Rectal smooth muscle tissue (tissue), 1 donor: ENCODE measurements around the gene ARMCX6.
"Not testable (repeated sequence)": the region's sequence is repeated elsewhere in the genome, so short reads cannot be mapped to it uniquely, and the experiment has no call there.

Experiments
- H3K27ac ChIP-seq: one replicate; pipeline ENCODE4 v1.7.0; 2013; ENCODE audit warnings: low read depth, low read length, inconsistent platforms
- H3K27me3 ChIP-seq: one replicate; pipeline ENCODE4 v1.7.0; 2013; ENCODE audit warnings: low read length; ENCODE audit not compliant: control insufficient read depth, insufficient read depth
- H3K36me3 ChIP-seq: one replicate; pipeline ENCODE4 v1.7.0; 2013; ENCODE audit warnings: low read length; ENCODE audit not compliant: control insufficient read depth, insufficient read depth
- H3K4me1 ChIP-seq: one replicate; pipeline ENCODE4 v1.7.0; 2013; ENCODE audit warnings: low read length; ENCODE audit not compliant: control insufficient read depth, insufficient read depth
- H3K4me3 ChIP-seq: one replicate; pipeline ENCODE4 v1.7.0; 2013; ENCODE audit warnings: low read length
- H3K9ac ChIP-seq: one replicate; pipeline ENCODE4 v1.7.0; 2013; ENCODE audit warnings: low read length

ARMCX6 gene

GRCh38 chrX:101602077-101602476 is 15.7 kb downstream of the ARMCX6 start:
- Histone ChIP-seq H3K27ac (no peak overlapping the region), H3K36me3 (no peaks in the 10 kb centered on the region), H3K9ac (no peak overlapping the region), H3K4me3 (no peak overlapping the region), H3K27me3 (no peaks in the 10 kb centered on the region), H3K4me1 (no peaks in the 10 kb centered on the region)

GRCh38 chrX:101599592-101599991 is 18.2 kb downstream of the ARMCX6 start:
- not testable (repeated sequence) for H3K4me1 ChIP-seq, H3K9ac ChIP-seq, H3K4me3 ChIP-seq

GRCh38 chrX:101595739-101596419 is 21.9 kb downstream of the ARMCX6 start:
- Histone ChIP-seq H3K27me3 (no peaks in the 10 kb centered on the region), H3K9ac (no peak overlapping the region), H3K4me1 (no peaks in the 10 kb centered on the region), H3K36me3 (no peaks in the 10 kb centered on the region), H3K27ac (no peak overlapping the region), H3K4me3 (no peak overlapping the region)

More at GRCh38 chrX:101599592-101599991, 18.2 kb downstream of the ARMCX6 start:
- not testable (repeated sequence) for H3K27me3 ChIP-seq, H3K36me3 ChIP-seq, H3K27ac ChIP-seq
